Panc1 (cell line): ENCODE measurements around the gene PPP1R7. TPM values are rescaled to one million over a fixed set of nuclear protein-coding genes. Genes with fewer than 3 reads are reported as not detected.
A peak's percentile ranks its signal among the peaks of the same experiment; 100 is the strongest.

Experiments
- ATAC-seq: fragments of 200-7000 bp; cut with Tn5 transposase; 2 replicates; pipeline ENCODE4 v1.9.1; 2020; ENCODE audit warnings: mild to moderate bottlenecking, moderate library complexity
- BruUV-seq: library from RNA; stranded (reverse); fragments of 400-500 nt; replicated peaks from 2 replicates; lab custom pipeline; 2021; lab: Mats Ljungman, UMichigan
- CTCF ChIA-PET: fragments of 300-600 bp; sonication (Branson Sonifier 250); formaldehyde crosslinking; loops from one replicate; lab custom pipeline; 2022; ENCODE audit warnings: antibody characterized with exemption; lab: Charles Lee
- POLR2A ChIA-PET: fragments of 300-600 bp; sonication (Branson Sonifier 250); formaldehyde crosslinking; loops from one replicate; lab custom pipeline; 2022; ENCODE audit warnings: antibody characterized with exemption; lab: Charles Lee
- DNase-seq: peaks from one replicate; pipeline ENCODE4 v3.0.0-alpha.2; 2010; ENCODE audit warnings: low read depth, low spot score
- H3K27ac ChIP-seq: 2 replicates; pipeline ENCODE4 v1.5.1; 2011; ENCODE audit warnings: mild to moderate bottlenecking, low read length, inconsistent platforms
- H3K27me3 ChIP-seq: fragments of 200-500 bp; sonication (Bioruptor generic); 2 replicates; pipeline ENCODE4 v1.6.0; 2014; ENCODE audit warnings: low read length, inconsistent platforms; ENCODE audit not compliant: control insufficient read depth, insufficient read depth
- H3K36me3 ChIP-seq: fragments of 200-500 bp; sonication (Bioruptor generic); 2 replicates; pipeline ENCODE4 v1.5.1; 2014; ENCODE audit warnings: inconsistent platforms, mild to moderate bottlenecking, low read length, moderate library complexity; ENCODE audit not compliant: control insufficient read depth, insufficient read depth
- H3K4me1 ChIP-seq: 2 replicates; pipeline ENCODE4 v1.5.1; 2011; ENCODE audit warnings: inconsistent platforms, mild to moderate bottlenecking, low read length, moderate library complexity; ENCODE audit not compliant: control insufficient read depth, insufficient read depth
- H3K4me3 ChIP-seq, 2 experiments: 2 replicates each; pipeline ENCODE4 v1.5.1; 2011 to 2012; ENCODE audit warnings: low read depth in 2 of 2, low read length in 2 of 2, mild to moderate bottlenecking in 2 of 2, inconsistent platforms in 1 of 2, moderate library complexity in 1 of 2
- H3K9me3 ChIP-seq: fragments of 200-500 bp; sonication (Bioruptor generic); 2 replicates; pipeline ENCODE4 v1.5.1; 2014; ENCODE audit warnings: low read depth, mild to moderate bottlenecking, inconsistent platforms, low read length, moderate library complexity; ENCODE audit not compliant: control insufficient read depth, insufficient read depth
- CTCF ChIP-seq: fragments of 450-650 bp; IDR thresholded peaks from 2 replicates; pipeline ENCODE4 v1.5.1; 2017; ENCODE audit warnings: mild to moderate bottlenecking
- POLR2AphosphoS5 ChIP-seq: IDR thresholded peaks from 2 replicates; pipeline ENCODE4 v1.6.1; 2012; ENCODE audit warnings: mild to moderate bottlenecking, low read depth, low read length, moderate library complexity
- REST ChIP-seq, 2 experiments: IDR thresholded peaks; 2 replicates each; pipeline ENCODE4 v1.6.1; 2011 to 2012; ENCODE audit warnings: low read depth in 2 of 2, control low read depth in 1 of 2, low read length in 1 of 2, mild to moderate bottlenecking in 1 of 2, moderate library complexity in 1 of 2; ENCODE audit not compliant: insufficient read depth in 1 of 2
- SIN3A ChIP-seq: IDR thresholded peaks from 2 replicates; pipeline ENCODE4 v1.6.1; 2012; ENCODE audit warnings: low read depth, mild to moderate bottlenecking, low read length, moderate library complexity, borderline replicate concordance; ENCODE audit not compliant: insufficient read depth
- TCF7L2 ChIP-seq: IDR thresholded peaks from 2 replicates; pipeline ENCODE4 v1.6.1; 2011; ENCODE audit warnings: mild to moderate bottlenecking, low read depth, low read length, inconsistent platforms
- in situ Hi-C: cut with HindIII; loops from 2 replicates; pipeline ENCODE4 v1.10.0; 2016; ENCODE audit warnings: low sequenced_read_pairs, low pct_unique_long_range_greater_than_20kb
- intact Hi-C: fragments of 100-400 bp; cut with micrococcal nuclease; formaldehyde crosslinking; loops from one replicate; pipeline ENCODE4 v1.10.0; 2022; ENCODE audit not compliant: unreplicated experiment
- total RNA-seq: library from RNA; stranded (reverse); gene quantifications from one replicate; pipeline ENCODE4 v1.2.1, GENCODE V29; 2021; ENCODE audit not compliant: unreplicated experiment

The PPP1R7 gene
- total RNA-seq, 1 experiment from 2014 or later: 64.2 TPM

GRCh38 chr2:241217320-241218031 is 67.2 kb downstream of the PPP1R7 start:
- intact Hi-C loops: no loop called here

GRCh38 chr2:241218131-241219029 is 68.1 kb downstream of the PPP1R7 start:
- BruUV-seq: no TSS peak
- Histone ChIP-seq H3K4me1 (peaks cover 9% of the 10 kb centered on the region), H3K9me3 (no peaks in the 10 kb centered on the region), H3K27me3 (no peaks in the 10 kb centered on the region), H3K27ac (peak overlapping the region; percentile 86), H3K36me3 (no peaks in the 10 kb centered on the region), H3K4me3 (peak overlapping the region; percentile 65 to 87)
- POLR2A ChIA-PET: no interaction called here
- TF ChIP-seq TCF7L2 (no peak), SIN3A (no peak), REST (IDR thresholded peaks at IDR 0.05; ENCODE audit: insufficient read depth in 1 of 2, low read depth in 2 of 2, low read length in 1 of 2) (no peak), POLR2AphosphoS5 (no peak), CTCF (no peak; the same call in 1 of the 2 replicates)
- in situ Hi-C loops: no loop called here
- ATAC-seq (peak; percentile 40; the same call in 1 of the 2 replicates), DNase-seq (no peak)
- CTCF ChIA-PET: no interaction called here
- intact Hi-C loops: no loop called here

More at GRCh38 chr2:241217320-241218031, 67.2 kb downstream of the PPP1R7 start:
- Histone ChIP-seq H3K4me3 (peak overlapping the region; percentile 43 to 55), H3K9me3 (no peaks in the 10 kb centered on the region), H3K4me1 (peaks cover 9% of the 10 kb centered on the region), H3K27ac (peak overlapping the region; percentile 79), H3K27me3 (no peaks in the 10 kb centered on the region), H3K36me3 (no peaks in the 10 kb centered on the region)
- no peak for TF ChIP-seq TCF7L2
- TF ChIP-seq REST (IDR thresholded peaks at IDR 0.05; ENCODE audit: insufficient read depth in 1 of 2, low read depth in 2 of 2, low read length in 1 of 2): 0 out of 4 replicates have a peak, but pooled peaks of 1 of the 2 experiments have one; percentile 4
- ChIA-PET CTCF (interaction anchor here (1.2 kb wide), 1 partner anchor 366 kb away, joined by 4 read pairs; no protein-coding TSS in a partner anchor), POLR2A (interaction anchor here (0.6 kb wide), 1 partner anchor 101 kb away, joined by 5 read pairs; no protein-coding TSS in a partner anchor)
- peak; percentile 84 for ATAC-seq
- DNase-seq: no peak
- no TSS peak for BruUV-seq
- in situ Hi-C loops: no loop called here
